Measurements from ENCODE around the gene TRERF1. TPM values are rescaled to one million over a fixed set of nuclear protein-coding genes. Genes with fewer than 3 reads are reported as not detected.

The TRERF1 gene
- polyA plus RNA-seq, 1 of the 3 experiments (the other 2 are of a cell fraction) = 3.6 TPM

GRCh38 chr6:42251911-42252637, 199.7 kb downstream of the TRERF1 start:
- ChIA-PET POLR2A (interaction anchor here (0.6 kb wide), 1 partner anchor 538 kb away, joined by 5 read pairs; no protein-coding TSS in a partner anchor), CTCF (interaction anchor here (0.7 to 1.4 kb wide), 7 partner anchors 8 to 295 kb away, joined by 3 to 9 read pairs (median 3); no protein-coding TSS in a partner anchor)
- Histone ChIP-seq H3K9ac (no peak overlapping the region), H3K9me2 (no peaks in the 10 kb centered on the region), H3K79me2 (ENCODE audit: insufficient read depth) (no peaks in the 10 kb centered on the region), H3K27me3 (ENCODE audit: insufficient read depth) (no peaks in the 10 kb centered on the region), H3K9me3 (no peaks in the 10 kb centered on the region), H3K27ac (ENCODE audit: low read depth in 2 of 2, low read length in 1 of 2) (peak overlapping the region in 1 of 2 experiments; percentile 78; a peak in 3 of 4 replicates), H3F3A (replicated peaks; ENCODE audit: insufficient read depth) (no peaks in the 10 kb centered on the region), H3K4me1 (ENCODE audit: control insufficient read depth in 1 of 2, insufficient read depth in 2 of 2, low read depth in 1 of 2, low read length in 1 of 2) (peaks cover 12 to 21% of the 10 kb centered on the region in 2 experiments; a peak in 1 of 4 replicates), H3K4me2 (peak overlapping the region; percentile 15; the same call in 1 of the 2 replicates), H2AFZ (ENCODE audit: low read depth) (no peak overlapping the region), H3K36me3 (replicated peaks in 1 of 2; ENCODE audit: control insufficient read depth in 1 of 2, insufficient read depth in 2 of 2, low read length in 1 of 2) (peaks cover 29 to 41% of the 10 kb centered on the region in 2 experiments), H4K20me1 (ENCODE audit: insufficient read depth) (no peaks in the 10 kb centered on the region), H3K4me3 (ENCODE audit: low read depth in 2 of 2, low read length in 1 of 2) (no peak overlapping the region)
- peak; percentile 86 for DNase-seq
- WGBS (ENCODE audit: low lambda C conversion rate) = 33% methylated on average over 8 of the region's 9 CpGs
- TF ChIP-seq RCOR1 (IDR thresholded peaks at IDR 0.05; ENCODE audit: low read length) (0 out of 2 replicates have a peak, but pooled peaks have one; percentile 26), RFX5 (IDR thresholded peaks at IDR 0.05; ENCODE audit: low read length) (no peak), RXRA (IDR thresholded peaks at IDR 0.05; ENCODE audit: borderline replicate concordance, low read depth) (no peak), JUND (IDR thresholded peaks at IDR 0.05) (no peak), IRF3 (IDR thresholded peaks at IDR 0.05; ENCODE audit: low read depth, low read length) (no peak), RAD21 (IDR thresholded peaks at IDR 0.05; ENCODE audit: low read length) (peak; percentile 38), FOXM1 (IDR thresholded peaks at IDR 0.05; ENCODE audit: low read depth) (no peak), USF2 (IDR thresholded peaks at IDR 0.05; ENCODE audit: borderline replicate concordance, low read depth, low read length) (no peak), SMC3 (IDR thresholded peaks at IDR 0.05; ENCODE audit: low read depth, low read length) (no peak; the same call in 1 of the 2 replicates), REST (IDR thresholded peaks at IDR 0.05; ENCODE audit: low read depth, low read length) (no peak), ZBTB33 (IDR thresholded peaks at IDR 0.05; ENCODE audit: borderline replicate concordance, low read depth) (no peak), TEAD4 (IDR thresholded peaks at IDR 0.05; ENCODE audit: borderline replicate concordance, insufficient read depth) (no peak), NFIC (IDR thresholded peaks at IDR 0.05; ENCODE audit: borderline replicate concordance) (peak; percentile 94), GABPA (IDR thresholded peaks at IDR 0.05; ENCODE audit: low read depth) (no peak), EP300 (IDR thresholded peaks at IDR 0.05; ENCODE audit: borderline replicate concordance in 1 of 2, low read depth in 1 of 2, low read length in 1 of 2) (peak in 1 of 2 experiments; percentile 38; a peak in 2 of 4 replicates), YY1 (IDR thresholded peaks at IDR 0.05; ENCODE audit: low read depth) (no peak), EZH2phosphoT487 (IDR thresholded peaks at IDR 0.05; ENCODE audit: borderline replicate concordance, low read depth) (no peak)
- TF ChIP-seq, protein P1, sequence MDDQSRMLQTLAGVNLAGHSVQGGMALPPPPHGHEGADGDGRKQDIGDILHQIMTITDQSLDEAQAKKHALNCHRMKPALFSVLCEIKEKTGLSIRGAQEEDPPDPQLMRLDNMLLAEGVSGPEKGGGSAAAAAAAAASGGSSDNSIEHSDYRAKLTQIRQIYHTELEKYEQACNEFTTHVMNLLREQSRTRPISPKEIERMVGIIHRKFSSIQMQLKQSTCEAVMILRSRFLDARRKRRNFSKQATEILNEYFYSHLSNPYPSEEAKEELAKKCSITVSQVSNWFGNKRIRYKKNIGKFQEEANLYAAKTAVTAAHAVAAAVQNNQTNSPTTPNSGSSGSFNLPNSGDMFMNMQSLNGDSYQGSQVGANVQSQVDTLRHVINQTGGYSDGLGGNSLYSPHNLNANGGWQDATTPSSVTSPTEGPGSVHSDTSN (IDR thresholded peaks at IDR 0.05) = no peak
- TF ChIP-seq, protein P2, sequence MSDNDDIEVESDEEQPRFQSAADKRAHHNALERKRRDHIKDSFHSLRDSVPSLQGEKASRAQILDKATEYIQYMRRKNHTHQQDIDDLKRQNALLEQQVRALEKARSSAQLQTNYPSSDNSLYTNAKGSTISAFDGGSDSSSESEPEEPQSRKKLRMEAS (IDR thresholded peaks at IDR 0.05; ENCODE audit: low read depth) = no peak
- TF ChIP-seq, protein P3, sequence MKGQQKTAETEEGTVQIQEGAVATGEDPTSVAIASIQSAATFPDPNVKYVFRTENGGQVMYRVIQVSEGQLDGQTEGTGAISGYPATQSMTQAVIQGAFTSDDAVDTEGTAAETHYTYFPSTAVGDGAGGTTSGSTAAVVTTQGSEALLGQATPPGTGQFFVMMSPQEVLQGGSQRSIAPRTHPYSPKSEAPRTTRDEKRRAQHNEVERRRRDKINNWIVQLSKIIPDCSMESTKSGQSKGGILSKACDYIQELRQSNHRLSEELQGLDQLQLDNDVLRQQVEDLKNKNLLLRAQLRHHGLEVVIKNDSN (IDR thresholded peaks at IDR 0.05; ENCODE audit: borderline replicate concordance, low read depth) = no peak

All from SK-N-SH (cell line).